Endothelial cell of umbilical vein (primary cell): ENCODE data around the gene APP. TPM values are rescaled to one million over a fixed set of nuclear protein-coding genes. Genes with fewer than 3 reads are reported as not detected.

Experiments used
- BruUV-seq: library from RNA; stranded (reverse); fragments of 400-500 nt; replicated peaks from 2 replicates; lab custom pipeline; 2021; lab: Mats Ljungman, UMichigan
- CTCF ChIA-PET: fragments of 300-600, 350-600 bp; sonication (Branson Sonifier 250); formaldehyde crosslinking; loops from one replicate; lab custom pipeline; 2021; ENCODE audit warnings: antibody characterized with exemption, inconsistent platforms; lab: Charles Lee
- POLR2A ChIA-PET: fragments of 300-600, 350-600 bp; sonication (Branson Sonifier 250); formaldehyde crosslinking; loops from one replicate; lab custom pipeline; 2021; ENCODE audit warnings: antibody characterized with exemption, inconsistent platforms; lab: Charles Lee
- DNase-seq: peaks from one replicate; pipeline ENCODE4 v3.0.0-alpha.2; 2011; ENCODE audit warnings: low read depth, low spot score
- FAIRE-seq: peaks from 2 replicates; lab custom pipeline; 2011; peaks lifted over from hg19 to GRCh38; lab: Jason Lieb, UNC
- H2AFZ ChIP-seq: 2 replicates; pipeline ENCODE4 v1.6.0; 2012; ENCODE audit warnings: low read depth, low read length, control low read depth, inconsistent platforms
- H3K27ac ChIP-seq: 2 replicates; pipeline ENCODE4 v1.5.1; 2011; ENCODE audit warnings: low read depth, mild to moderate bottlenecking, control low read depth, low read length, moderate library complexity; ENCODE audit not compliant: insufficient read depth
- H3K27me3 ChIP-seq, 2 experiments: 2 replicates each; pipeline versions ENCODE4 v1.6.0 to v1.6.1; 2011; ENCODE audit warnings: low read length in 2 of 2, mixed read lengths in 1 of 2; ENCODE audit not compliant: control insufficient read depth in 2 of 2, insufficient read depth in 2 of 2
- H3K36me3 ChIP-seq, 2 experiments: 2 replicates in 1 of 2; 3 replicates in 1 of 2; pipeline ENCODE4 v1.5.1; 2011; ENCODE audit warnings: low read length in 2 of 2, mild to moderate bottlenecking in 1 of 2, moderate library complexity in 1 of 2; ENCODE audit not compliant: control insufficient read depth in 2 of 2, insufficient read depth in 2 of 2; ENCODE audit errors: extremely low read depth in 1 of 2
- H3K4me1 ChIP-seq: 3 replicates; pipeline ENCODE4 v1.5.1; 2011; ENCODE audit warnings: mild to moderate bottlenecking, low read length; ENCODE audit not compliant: control insufficient read depth, insufficient read depth; ENCODE audit errors: extremely low read depth
- H3K4me2 ChIP-seq: 2 replicates; pipeline ENCODE4 v1.6.1; 2011; ENCODE audit warnings: low read length, control low read depth, mixed read lengths; ENCODE audit not compliant: insufficient read depth
- H3K4me3 ChIP-seq, 3 experiments: fragments of 200-600 bp in 1 of 3; sonication (generic), shearing (Covaris generic) in 1 of 3; replicated peaks in 1 of 3; 2 replicates each; pipeline ENCODE4 v1.5.1; 2011 to 2016; ENCODE audit warnings: control low read depth in 3 of 3, low read length in 3 of 3, mild to moderate bottlenecking in 2 of 3, inconsistent platforms in 1 of 3, low read depth in 1 of 3, moderate library complexity in 1 of 3; ENCODE audit not compliant: insufficient read depth in 1 of 3
- H3K79me2 ChIP-seq: 2 replicates; pipeline ENCODE4 v1.6.0; 2012; ENCODE audit warnings: low read length, inconsistent platforms; ENCODE audit not compliant: control insufficient read depth, insufficient read depth
- H3K9ac ChIP-seq: replicated peaks from 2 replicates; pipeline ENCODE3; 2011; ENCODE audit warnings: low read length, control low read depth; ENCODE audit not compliant: insufficient read depth; ENCODE audit errors: extremely low read depth
- H3K9me1 ChIP-seq: replicated peaks from 3 replicates; pipeline ENCODE4 v1.6.0; 2011; ENCODE audit warnings: mild to moderate bottlenecking, low read length; ENCODE audit not compliant: control insufficient read depth, insufficient read depth; ENCODE audit errors: extremely low read depth
- H3K9me3 ChIP-seq: replicated peaks from 2 replicates; pipeline ENCODE4 v1.5.1; 2012; ENCODE audit warnings: low read length, inconsistent platforms; ENCODE audit not compliant: control insufficient read depth, insufficient read depth
- H4K20me1 ChIP-seq: replicated peaks from 2 replicates; pipeline ENCODE3; 2011; ENCODE audit warnings: mild to moderate bottlenecking, low read length; ENCODE audit not compliant: control insufficient read depth, insufficient read depth; ENCODE audit errors: extremely low read depth
- EZH2 ChIP-seq: IDR thresholded peaks from 2 replicates; pipeline ENCODE4 v1.6.1; 2012; ENCODE audit warnings: borderline replicate concordance, low read depth, mild to moderate bottlenecking, moderate library complexity, low read length, inconsistent platforms; ENCODE audit not compliant: severe bottlenecking
- FOS ChIP-seq: IDR thresholded peaks from 2 replicates; pipeline ENCODE4 v1.6.1; 2011; ENCODE audit warnings: mild to moderate bottlenecking, low read length, moderate library complexity, borderline replicate concordance; ENCODE audit not compliant: insufficient read depth
- GATA2 ChIP-seq: IDR thresholded peaks from 2 replicates; pipeline ENCODE4 v1.7.0; 2011; ENCODE audit warnings: low read depth, mild to moderate bottlenecking, moderate library complexity, mixed read lengths, low read length; ENCODE audit not compliant: insufficient read length, insufficient read depth
- JUN ChIP-seq: IDR thresholded peaks from 2 replicates; pipeline ENCODE4 v1.6.1; 2011; ENCODE audit warnings: borderline replicate concordance, low read depth; ENCODE audit not compliant: insufficient read length, insufficient read depth
- MAX ChIP-seq: IDR thresholded peaks from 2 replicates; pipeline ENCODE4 v1.6.1; 2011; ENCODE audit not compliant: insufficient read depth, insufficient read length
- MYC ChIP-seq: IDR thresholded peaks from one replicate; pipeline ENCODE4 v1.6.1; 2011; ENCODE audit warnings: mild to moderate bottlenecking, low read depth, low read length
- POLR2A ChIP-seq: IDR thresholded peaks from 2 replicates; pipeline ENCODE4 v1.6.1; 2012; ENCODE audit warnings: low read depth, mild to moderate bottlenecking, control low read depth, low read length
- POLR2AphosphoS5 ChIP-seq: IDR thresholded peaks from 2 replicates; pipeline ENCODE4 v1.6.1; 2012; ENCODE audit warnings: low read depth, mild to moderate bottlenecking, control low read depth, low read length, moderate library complexity; ENCODE audit not compliant: insufficient read depth
- dilution Hi-C: fragments of 300-500 bp; cut with MboI; formaldehyde crosslinking; loops from one replicate; pipeline ENCODE4 v1.15.0; 2019; ENCODE audit warnings: low sequenced_read_pairs; ENCODE audit not compliant: extremely low pct_ligation_motif_present
- intact Hi-C: fragments of 100-400 bp; cut with micrococcal nuclease; formaldehyde crosslinking; loops from one replicate; pipeline ENCODE4 v1.10.0; 2022
- polyA plus RNA-seq, 4 experiments: library from polyadenylated mRNA; depleted of rRNA in 3 of 4; stranded (reverse) in 3 of 4; unstranded in 1 of 4; fragments of >200 nt; gene quantifications; 2 replicates each; pipeline versions ENCODE4 v1.2.1 to v1.2.3, GENCODE V29; 2011 to 2012; ENCODE audit warnings: missing spikeins in 1 of 4
- total RNA-seq: library from RNA; stranded (reverse); gene quantifications from 2 replicates; pipeline ENCODE4 v1.2.3, GENCODE V29; 2021
- TF ChIP-seq, protein P1 (sequence below), 2 donors: IDR thresholded peaks; 1 replicate in 1 of 2; 2 replicates in 1 of 2; pipeline ENCODE4 v1.5.1; 2011; ENCODE audit warnings: low read length in 2 of 2, mild to moderate bottlenecking in 2 of 2, moderate library complexity in 2 of 2, control low read depth in 1 of 2, inconsistent platforms in 1 of 2, low read depth in 1 of 2; ENCODE audit not compliant: insufficient read depth in 1 of 2; ENCODE audit errors: extremely low read depth in 1 of 2

The APP gene
- total and polyA plus RNA-seq, 2 donors (not counting 3 experiments of a cell fraction or from before 2014, with no cell fraction given) = 914 to 928 TPM

DNA sequence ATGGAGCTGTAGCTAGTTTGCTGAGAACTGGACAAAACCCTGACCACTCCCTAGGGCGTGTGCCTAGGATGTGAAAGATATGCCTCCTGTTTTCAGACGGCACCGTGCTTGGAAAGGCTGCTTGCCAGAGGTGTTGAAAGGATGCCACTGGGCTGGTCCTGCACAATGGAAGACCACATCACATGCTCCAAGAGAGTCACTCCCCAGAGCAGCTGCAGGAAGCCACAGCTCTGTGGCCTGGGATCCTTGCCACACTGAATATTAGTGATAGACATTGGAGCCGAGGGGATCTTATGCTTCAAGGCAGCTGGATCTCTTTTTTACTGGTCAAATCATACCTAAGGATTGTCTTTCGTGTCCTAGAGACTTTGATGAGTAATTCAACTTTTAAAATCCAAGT lies 6.6 kb upstream of the APP start:
- H3K9me3 ChIP-seq = no peaks in the 10 kb centered on the region
- no peak for FAIRE-seq
- no peak overlapping the region for H3K4me2 ChIP-seq
- ChIA-PET CTCF (interaction anchor here (0.8 to 1.2 kb wide), 3 partner anchors 9 to 541 kb away, joined by 3 to 4 read pairs (median 3); no protein-coding TSS in a partner anchor), POLR2A (no interaction called here)
- no peaks in the 10 kb centered on the region for H3K36me3 ChIP-seq
- no peaks in the 10 kb centered on the region for H4K20me1 ChIP-seq
- H3K27ac ChIP-seq = no peak overlapping the region
- H3K4me1 ChIP-seq = no peaks in the 10 kb centered on the region
- no peaks in the 10 kb centered on the region for H3K27me3 ChIP-seq
- DNase-seq = no peak
- no peaks in the 10 kb centered on the region for H3K9me1 ChIP-seq
- H3K79me2 ChIP-seq = no peaks in the 10 kb centered on the region
- dilution Hi-C loops (no loop called here), intact Hi-C loops (no loop called here)
- H3K4me3 ChIP-seq = no peak overlapping the region
- H3K9ac ChIP-seq = no peak overlapping the region
- TF ChIP-seq MAX = no peak
- no peak for TF ChIP-seq POLR2AphosphoS5
- no peak for TF ChIP-seq EZH2
- no peak for TF ChIP-seq POLR2A
- TF ChIP-seq FOS = no peak
- no peak for TF ChIP-seq GATA2
- TF ChIP-seq MYC = no peak
- TF ChIP-seq, protein P1, sequence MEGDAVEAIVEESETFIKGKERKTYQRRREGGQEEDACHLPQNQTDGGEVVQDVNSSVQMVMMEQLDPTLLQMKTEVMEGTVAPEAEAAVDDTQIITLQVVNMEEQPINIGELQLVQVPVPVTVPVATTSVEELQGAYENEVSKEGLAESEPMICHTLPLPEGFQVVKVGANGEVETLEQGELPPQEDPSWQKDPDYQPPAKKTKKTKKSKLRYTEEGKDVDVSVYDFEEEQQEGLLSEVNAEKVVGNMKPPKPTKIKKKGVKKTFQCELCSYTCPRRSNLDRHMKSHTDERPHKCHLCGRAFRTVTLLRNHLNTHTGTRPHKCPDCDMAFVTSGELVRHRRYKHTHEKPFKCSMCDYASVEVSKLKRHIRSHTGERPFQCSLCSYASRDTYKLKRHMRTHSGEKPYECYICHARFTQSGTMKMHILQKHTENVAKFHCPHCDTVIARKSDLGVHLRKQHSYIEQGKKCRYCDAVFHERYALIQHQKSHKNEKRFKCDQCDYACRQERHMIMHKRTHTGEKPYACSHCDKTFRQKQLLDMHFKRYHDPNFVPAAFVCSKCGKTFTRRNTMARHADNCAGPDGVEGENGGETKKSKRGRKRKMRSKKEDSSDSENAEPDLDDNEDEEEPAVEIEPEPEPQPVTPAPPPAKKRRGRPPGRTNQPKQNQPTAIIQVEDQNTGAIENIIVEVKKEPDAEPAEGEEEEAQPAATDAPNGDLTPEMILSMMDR (IDR thresholded peaks at IDR 0.05; ENCODE audit: extremely low read depth in 1 of 2, insufficient read depth in 1 of 2, low read depth in 1 of 2, low read length in 2 of 2) = no peak
- no peak for TF ChIP-seq JUN
- no TSS peak for BruUV-seq
- H2AFZ ChIP-seq = no peak overlapping the region
